H9 (cell line): ENCODE data around the gene MRGPRG. TPM values are rescaled to one million over a fixed set of nuclear protein-coding genes. Genes with fewer than 3 reads are reported as not detected.

Source experiments
- DNase-seq: peaks from one replicate; pipeline ENCODE4 v3.0.0-alpha.2; 2017
- H2AFZ ChIP-seq: one replicate; pipeline ENCODE4 v1.6.1; 2013; ENCODE audit warnings: mild to moderate bottlenecking, low read length, control low read depth, moderate library complexity
- H2AK5ac ChIP-seq: 2 replicates; pipeline ENCODE4 v1.6.1; 2013; ENCODE audit warnings: low read length, control low read depth, mixed read lengths; ENCODE audit not compliant: insufficient read length
- H2BK120ac ChIP-seq: one replicate; pipeline ENCODE4 v1.6.1; 2013; ENCODE audit warnings: low read depth, mild to moderate bottlenecking, low read length, control low read depth, inconsistent platforms; ENCODE audit not compliant: poor library complexity, severe bottlenecking
- H2BK12ac ChIP-seq: 2 replicates; pipeline ENCODE4 v1.6.1; 2013; ENCODE audit warnings: low read length, control low read depth, mixed read lengths, low read depth; ENCODE audit not compliant: insufficient read length
- H2BK15ac ChIP-seq: 2 replicates; pipeline ENCODE4 v1.6.1; 2013; ENCODE audit warnings: low read depth, low read length, control low read depth
- H2BK20ac ChIP-seq: one replicate; pipeline ENCODE4 v1.6.1; 2013; ENCODE audit warnings: low read depth, mild to moderate bottlenecking, low read length, control low read depth, inconsistent platforms; ENCODE audit not compliant: poor library complexity, severe bottlenecking
- H2BK5ac ChIP-seq: 2 replicates; pipeline ENCODE4 v1.6.1; 2013; ENCODE audit warnings: low read length, control low read depth, mixed read lengths; ENCODE audit not compliant: insufficient read length
- H3K14ac ChIP-seq: 2 replicates; pipeline ENCODE4 v1.6.1; 2013; ENCODE audit warnings: low read length, control low read depth; ENCODE audit not compliant: insufficient read depth
- H3K18ac ChIP-seq: 2 replicates; pipeline ENCODE4 v1.6.1; 2013; ENCODE audit warnings: low read depth, mild to moderate bottlenecking, mixed read lengths, low read length, control low read depth; ENCODE audit not compliant: insufficient read length
- H3K23ac ChIP-seq: 2 replicates; pipeline ENCODE4 v1.6.1; 2013; ENCODE audit warnings: low read length, control low read depth, mixed read lengths, low read depth; ENCODE audit not compliant: insufficient read length
- H3K23me2 ChIP-seq: 2 replicates; pipeline ENCODE4 v1.6.1; 2013; ENCODE audit warnings: low read depth, mild to moderate bottlenecking, mixed read lengths, low read length, control low read depth; ENCODE audit not compliant: insufficient read length, poor library complexity, severe bottlenecking
- H3K27ac ChIP-seq: 2 replicates; pipeline ENCODE4 v1.5.1; 2013; ENCODE audit warnings: low read length, control low read depth, mixed read lengths, low read depth; ENCODE audit not compliant: insufficient read length
- H3K27me3 ChIP-seq: 2 replicates; pipeline ENCODE4 v1.6.1; 2013; ENCODE audit warnings: low read length, control low read depth, inconsistent platforms; ENCODE audit not compliant: insufficient read depth
- H3K4ac ChIP-seq: 2 replicates; pipeline ENCODE4 v1.6.1; 2013; ENCODE audit warnings: low read depth, mild to moderate bottlenecking, control low read depth, inconsistent platforms, low read length, moderate library complexity
- H3K4me1 ChIP-seq: 2 replicates; pipeline ENCODE4 v1.6.1; 2013; ENCODE audit warnings: low read length, control low read depth, inconsistent platforms; ENCODE audit not compliant: insufficient read depth
- H3K4me2 ChIP-seq: 2 replicates; pipeline ENCODE4 v1.6.1; 2013; ENCODE audit warnings: low read length, control low read depth, mixed read lengths; ENCODE audit not compliant: insufficient read length, insufficient read depth
- H3K56ac ChIP-seq: 2 replicates; pipeline ENCODE4 v1.6.1; 2013; ENCODE audit warnings: low read depth, mild to moderate bottlenecking, mixed read lengths, low read length, control low read depth; ENCODE audit not compliant: insufficient read length
- H3K79me1 ChIP-seq: 2 replicates; pipeline ENCODE4 v1.6.1; 2013; ENCODE audit warnings: low read depth, mild to moderate bottlenecking, moderate library complexity, low read length, control low read depth, inconsistent platforms; ENCODE audit not compliant: insufficient read depth, poor library complexity, severe bottlenecking
- H3K79me2 ChIP-seq: 2 replicates; pipeline ENCODE4 v1.6.1; 2013; ENCODE audit warnings: low read length, control low read depth, inconsistent platforms; ENCODE audit not compliant: insufficient read depth
- H3K9ac ChIP-seq: 2 replicates; pipeline ENCODE4 v1.6.1; 2013; ENCODE audit warnings: low read length, control low read depth, mixed read lengths; ENCODE audit not compliant: insufficient read length; ENCODE audit errors: extremely low read depth
- H3K9me3 ChIP-seq: one replicate; pipeline ENCODE4 v1.6.1; 2013; ENCODE audit warnings: low read depth, low read length, inconsistent platforms; ENCODE audit not compliant: control insufficient read depth
- H3T11ph ChIP-seq: one replicate; pipeline ENCODE4 v1.6.1; 2013; ENCODE audit warnings: mild to moderate bottlenecking, low read length, control low read depth, inconsistent platforms
- H4K20me1 ChIP-seq: one replicate; pipeline ENCODE4 v1.6.1; 2013; ENCODE audit not compliant: control insufficient read depth, insufficient read length, insufficient read depth
- H4K5ac ChIP-seq: 2 replicates; pipeline ENCODE4 v1.6.1; 2013; ENCODE audit warnings: low read depth, mild to moderate bottlenecking, mixed read lengths, low read length, control low read depth; ENCODE audit not compliant: insufficient read length
- H4K8ac ChIP-seq: replicated peaks from 2 replicates; pipeline ENCODE4 v1.6.1; 2013; ENCODE audit warnings: low read length, control low read depth, mixed read lengths, low read depth; ENCODE audit not compliant: insufficient read length
- H4K91ac ChIP-seq: 2 replicates; pipeline ENCODE4 v1.6.1; 2013; ENCODE audit warnings: low read depth, mild to moderate bottlenecking, moderate library complexity, mixed read lengths, low read length, control low read depth; ENCODE audit not compliant: insufficient read length
- H3K27ac Mint-ChIP-seq, 3 experiments: 2 replicates in 2 of 3; 3 replicates in 1 of 3; pipeline ENCODE4 v1.8.0; 2020 to 2021; ENCODE audit warnings: mixed read lengths in 3 of 3, mild to moderate bottlenecking in 1 of 3, moderate library complexity in 1 of 3
- H3K27me3 Mint-ChIP-seq: 2 replicates; pipeline ENCODE4 v1.8.0; 2021; ENCODE audit warnings: low read depth, mild to moderate bottlenecking, moderate library complexity, mixed read lengths
- H3K36me3 Mint-ChIP-seq, 3 experiments: 2 replicates in 2 of 3; 3 replicates in 1 of 3; pipeline ENCODE4 v1.8.0; 2020 to 2021; ENCODE audit warnings: low read depth in 3 of 3, mixed read lengths in 3 of 3; ENCODE audit not compliant: insufficient read depth in 1 of 3
- H3K4me1 Mint-ChIP-seq, 2 experiments: 2 replicates each; pipeline ENCODE4 v1.8.0; 2020; ENCODE audit warnings: mixed read lengths in 2 of 2
- H3K4me3 Mint-ChIP-seq, 2 experiments: 2 replicates in 1 of 2; 3 replicates in 1 of 2; pipeline ENCODE4 v1.8.0; 2020 to 2021; ENCODE audit warnings: mild to moderate bottlenecking in 2 of 2, mixed read lengths in 2 of 2, moderate library complexity in 1 of 2
- H3K9me3 Mint-ChIP-seq, 2 experiments: 2 replicates in 1 of 2; 3 replicates in 1 of 2; pipeline ENCODE4 v1.8.0; 2020; ENCODE audit warnings: mild to moderate bottlenecking in 2 of 2, mixed read lengths in 2 of 2, moderate library complexity in 1 of 2
- CTCF ChIP-seq: fragments of 200-600 bp; sonication (generic); conservative IDR thresholded peaks from 3 replicates; pipeline ENCODE4 v1.8.0; 2021; ENCODE audit warnings: antibody characterized with exemption, mild to moderate bottlenecking
- WGBS: extraction: QIAGEN DNeasy Blood & Tissue Kit; methylation state at CpG from one replicate; pipeline ENCODE4 v1.1.7; 2013; ENCODE audit warnings: missing lambda C conversion rate, low lambda C conversion rate, mixed read lengths; ENCODE audit not compliant: insufficient read length; ENCODE audit errors: extremely low coverage; 5-methylcytosine and 5-hydroxymethylcytosine counted together
- total RNA-seq: library from RNA; stranded (reverse); gene quantifications from 2 replicates; pipeline ENCODE4 v1.2.1, GENCODE V29; 2021

Gene MRGPRG
- total RNA-seq, 1 experiment from 2014 or later = not detected

GRCh38 chr11:3200388-3201111, 18.1 kb downstream of the MRGPRG start:
- H3K9ac ChIP-seq = no peak overlapping the region
- H3K18ac ChIP-seq = no peak overlapping the region
- no peak overlapping the region for H3K27ac ChIP-seq
- H3K27me3 ChIP-seq = peaks cover 9% of the 10 kb centered on the region; the same call in 1 of the 2 replicates
- no peak overlapping the region for H2BK15ac ChIP-seq
- H2AFZ ChIP-seq = no peak overlapping the region
- Mint-ChIP-seq H3K27me3 (peaks cover 58% of the 10 kb centered on the region), H3K36me3 (no peaks in the 10 kb centered on the region), H3K4me3 (no peak overlapping the region), H3K9me3 (no peaks in the 10 kb centered on the region), H3K4me1 (peaks cover 8 to 13% of the 10 kb centered on the region in 2 experiments), H3K27ac (no peak overlapping the region)
- H3K79me2 ChIP-seq = no peaks in the 10 kb centered on the region
- H2BK20ac ChIP-seq = no peak overlapping the region
- no peaks in the 10 kb centered on the region for H3K79me1 ChIP-seq
- no peak overlapping the region for H2AK5ac ChIP-seq
- no peak overlapping the region for H3K4me2 ChIP-seq
- no peak for TF ChIP-seq CTCF
- no peaks in the 10 kb centered on the region for H3K4me1 ChIP-seq
- no peak overlapping the region for H4K91ac ChIP-seq
- H3T11ph ChIP-seq = no peak overlapping the region
- WGBS = no CpG with 5 or more reads among the region's 12 CpGs
- H3K4ac ChIP-seq = no peak overlapping the region
- no peak overlapping the region for H3K14ac ChIP-seq
- no peak overlapping the region for H3K23ac ChIP-seq
- H4K20me1 ChIP-seq = no peaks in the 10 kb centered on the region
- peaks cover 9% of the 10 kb centered on the region for H3K23me2 ChIP-seq
- DNase-seq = no peak
- H3K9me3 ChIP-seq = no peaks in the 10 kb centered on the region
- H2BK12ac ChIP-seq = no peak overlapping the region
- no peak overlapping the region for H3K56ac ChIP-seq
- no peak overlapping the region for H2BK5ac ChIP-seq
- H2BK120ac ChIP-seq = no peak overlapping the region
- H4K8ac ChIP-seq = no peak overlapping the region
- no peak overlapping the region for H4K5ac ChIP-seq
